A673 (cell line): Measurements from ENCODE around the gene RSPH6A. TPM values are rescaled to one million over a fixed set of nuclear protein-coding genes. Genes with fewer than 3 reads are reported as not detected.

Source experiments
- BruUV-seq: library from RNA; stranded (reverse); fragments of 400-500 nt; replicated peaks from 2 replicates; lab custom pipeline; 2021; lab: Mats Ljungman, UMichigan
- CTCF ChIA-PET: fragments of 300-600 bp; sonication (Branson Sonifier 250); formaldehyde crosslinking; loops from one replicate; lab custom pipeline; 2022; ENCODE audit warnings: antibody characterized with exemption; lab: Charles Lee
- POLR2A ChIA-PET: fragments of 300-600 bp; sonication (Branson Sonifier 250); formaldehyde crosslinking; loops from one replicate; lab custom pipeline; 2022; ENCODE audit warnings: antibody characterized with exemption; ENCODE audit not compliant: low non-redundant PET; lab: Charles Lee
- DNase-seq: peaks from one replicate; pipeline ENCODE4 v3.0.0-alpha.2; 2015; ENCODE audit warnings: low spot score
- H3K27ac ChIP-seq: fragments of 200-600 bp; sonication (generic); 2 replicates; pipeline ENCODE4 v1.5.1; 2016; ENCODE audit warnings: mixed run types, low read depth, mild to moderate bottlenecking, mixed read lengths, antibody characterized with exemption, low read length; ENCODE audit not compliant: poor library complexity, severe bottlenecking
- H3K27me3 ChIP-seq: fragments of 200-600 bp; sonication (generic); replicated peaks from 2 replicates; pipeline ENCODE4 v1.6.1; 2017; ENCODE audit warnings: mixed run types, low read depth, mild to moderate bottlenecking, mixed read lengths, antibody characterized with exemption, low read length; ENCODE audit not compliant: insufficient read depth, poor library complexity
- H3K36me3 ChIP-seq: fragments of 200-600 bp; sonication (generic); 2 replicates; pipeline ENCODE4 v1.6.1; 2016; ENCODE audit warnings: mixed run types, mild to moderate bottlenecking, mixed read lengths, antibody characterized with exemption, low read length; ENCODE audit not compliant: insufficient read depth, poor library complexity, severe bottlenecking
- H3K4me1 ChIP-seq: fragments of 200-600 bp; sonication (generic); 2 replicates; pipeline ENCODE4 v1.6.1; 2017; ENCODE audit warnings: mixed run types, mild to moderate bottlenecking, mixed read lengths, antibody characterized with exemption, low read length; ENCODE audit not compliant: insufficient read depth, poor library complexity, severe bottlenecking
- H3K4me3 ChIP-seq: fragments of 200-600 bp; sonication (generic); 2 replicates; pipeline ENCODE4 v1.5.1; 2016; ENCODE audit warnings: low read depth, mixed run types, mild to moderate bottlenecking, mixed read lengths, low read length; ENCODE audit not compliant: poor library complexity, severe bottlenecking
- H3K9me3 ChIP-seq: fragments of 200-600 bp; sonication (generic); 2 replicates; pipeline ENCODE4 v1.6.1; 2016; ENCODE audit warnings: mixed run types, low read depth, mild to moderate bottlenecking, mixed read lengths, antibody characterized with exemption, low read length; ENCODE audit not compliant: poor library complexity, severe bottlenecking
- CTCF ChIP-seq: fragments of 300-800, 200-600 bp; sonication (generic); conservative IDR thresholded peaks from 2 replicates; pipeline ENCODE4 v1.5.1; 2017; ENCODE audit warnings: low read depth, mild to moderate bottlenecking, antibody characterized with exemption, low read length, moderate library complexity, mixed read lengths
- EZH2 ChIP-seq: fragments of 200-600 bp; sonication (generic); IDR thresholded peaks from 2 replicates; pipeline ENCODE4 v1.6.1; 2017; ENCODE audit warnings: borderline replicate concordance, low read depth, mild to moderate bottlenecking, mixed read lengths, antibody characterized with exemption, low read length; ENCODE audit not compliant: poor library complexity, severe bottlenecking
- intact Hi-C: fragments of 100-400 bp; cut with micrococcal nuclease; formaldehyde crosslinking; loops from one replicate; pipeline ENCODE4 v1.10.0; 2022; ENCODE audit not compliant: unreplicated experiment
- total RNA-seq: library from RNA; stranded (reverse); gene quantifications from 2 replicates; pipeline ENCODE4 v1.2.3, GENCODE V29; 2021

The RSPH6A gene
- total RNA-seq, 1 experiment from 2014 or later = 0.19 TPM

- no peaks in the 10 kb centered on the region for H3K4me1 ChIP-seq
- no peak for DNase-seq
- no peak overlapping the region for H3K4me3 ChIP-seq
- no TSS peak for BruUV-seq
- POLR2A ChIA-PET = no interaction called here
- H3K36me3 ChIP-seq = peaks cover 7% of the 10 kb centered on the region
- H3K9me3 ChIP-seq = no peaks in the 10 kb centered on the region
- no peaks in the 10 kb centered on the region for H3K27me3 ChIP-seq
- TF ChIP-seq CTCF (no peak), EZH2 (no peak)
- intact Hi-C loops = no loop called here
- CTCF ChIA-PET = interaction anchor here (0.6 to 1.1 kb wide), 17 partner anchors 11 to 1033 kb away, joined by 3 to 17 read pairs (median 8); partner anchors contain the start of genes DMWD and SYMPK
- no peak overlapping the region for H3K27ac ChIP-seq
Measured at GRCh38 chr19:45816236-45817009, 1.3 kb upstream of the RSPH6A start.

- H3K27me3 ChIP-seq = no peaks in the 10 kb centered on the region
- peaks cover 4% of the 10 kb centered on the region for H3K36me3 ChIP-seq
- H3K9me3 ChIP-seq = no peaks in the 10 kb centered on the region
- H3K27ac ChIP-seq = no peak overlapping the region
- H3K4me1 ChIP-seq = no peaks in the 10 kb centered on the region
- H3K4me3 ChIP-seq = no peak overlapping the region
- no peak for DNase-seq
- TF ChIP-seq CTCF = no peak
- TF ChIP-seq EZH2 = no peak
- intact Hi-C loops = no loop called here
- POLR2A ChIA-PET = no interaction called here
- BruUV-seq = no TSS peak
- CTCF ChIA-PET = no interaction called here
Measured at GRCh38 chr19:45815481-45816216, 541 bp upstream of the RSPH6A start.

- no peaks in the 10 kb centered on the region for H3K9me3 ChIP-seq
- peaks cover 9% of the 10 kb centered on the region for H3K4me1 ChIP-seq
- H3K4me3 ChIP-seq = no peak overlapping the region
- no peaks in the 10 kb centered on the region for H3K36me3 ChIP-seq
- ChIA-PET CTCF (interaction anchor here (0.9 to 1.1 kb wide), 3 partner anchors 10 to 263 kb away, joined by 3 to 4 read pairs (median 4); no protein-coding TSS in a partner anchor), POLR2A (interaction anchor here (0.6 kb wide), 1 partner anchor 19 kb away, joined by 4 read pairs; no protein-coding TSS in a partner anchor)
- H3K27me3 ChIP-seq = no peaks in the 10 kb centered on the region
- DNase-seq = no peak
- no TSS peak for BruUV-seq
- H3K27ac ChIP-seq = no peak overlapping the region
- intact Hi-C loops = no loop called here
- TF ChIP-seq EZH2 (no peak), CTCF (no peak)
Measured at GRCh38 chr19:45814166-45814780, 835 bp downstream of the RSPH6A start.
